Islet precursor cell (in vitro differentiated cells): Measurements from ENCODE around the gene BMPR1B.
"Not testable (repeated sequence)": the region's sequence is repeated elsewhere in the genome, so short reads cannot be mapped to it uniquely, and the experiment has no call there.

Source experiments
- DNase-seq: peaks from one replicate; pipeline ENCODE4 v3.0.0-alpha.2; 2018

The BMPR1B gene

GRCh38 chr4:94763500-94763899 is 5.7 kb downstream of the BMPR1B start:
- no peak for DNase-seq

GRCh38 chr4:94764069-94764468 is 6.3 kb downstream of the BMPR1B start:
- no peak for DNase-seq

- DNase-seq, result no peak
Observed at GRCh38 chr4:94765174-94765573, 7.4 kb downstream of the BMPR1B start.

GRCh38 chr4:94765648-94766047 is 7.9 kb downstream of the BMPR1B start:
- DNase-seq, result no peak

GRCh38 chr4:94766856-94767255 is 9.1 kb downstream of the BMPR1B start:
- no peak for DNase-seq

GRCh38 chr4:94767446-94767845 is 9.7 kb downstream of the BMPR1B start:
- no peak for DNase-seq

- DNase-seq, result no peak
Observed at GRCh38 chr4:94782707-94783106, 25.0 kb downstream of the BMPR1B start.

- no peak for DNase-seq
Observed at GRCh38 chr4:94791701-94792100, 33.9 kb downstream of the BMPR1B start.

GRCh38 chr4:94798808-94799207 is 41.1 kb downstream of the BMPR1B start:
- DNase-seq, result no peak

- DNase-seq, result no peak
Observed at GRCh38 chr4:94801016-94801415, 43.3 kb downstream of the BMPR1B start.

- no peak for DNase-seq
Observed at GRCh38 chr4:94802091-94802490, 44.3 kb downstream of the BMPR1B start.

GRCh38 chr4:94803181-94803580 is 45.4 kb downstream of the BMPR1B start:
- no peak for DNase-seq

- no peak for DNase-seq
Observed at GRCh38 chr4:94804650-94805049, 46.9 kb downstream of the BMPR1B start.

GRCh38 chr4:94806376-94806775 is 48.6 kb downstream of the BMPR1B start:
- DNase-seq, result no peak

- no peak for DNase-seq
Observed at GRCh38 chr4:94811643-94812042, 53.9 kb downstream of the BMPR1B start.

- no peak for DNase-seq
Observed at GRCh38 chr4:94813221-94813620, 55.5 kb downstream of the BMPR1B start.

GRCh38 chr4:94814237-94814636 is 56.5 kb downstream of the BMPR1B start:
- no peak for DNase-seq

GRCh38 chr4:94819371-94820168 is 61.8 kb downstream of the BMPR1B start:
- no peak for DNase-seq

- no peak for DNase-seq
Observed at GRCh38 chr4:94826206-94826605, 68.5 kb downstream of the BMPR1B start.

GRCh38 chr4:94827481-94828110 is 69.8 kb downstream of the BMPR1B start:
- DNase-seq, result no peak

- no peak for DNase-seq
Observed at GRCh38 chr4:94828882-94829281, 71.1 kb downstream of the BMPR1B start.

GRCh38 chr4:94831607-94832006 is 73.9 kb downstream of the BMPR1B start:
- DNase-seq, result no peak

GRCh38 chr4:94832329-94832728 is 74.6 kb downstream of the BMPR1B start:
- DNase-seq, result not testable (repeated sequence)

- DNase-seq, result no peak
Observed at GRCh38 chr4:94833394-94833793, 75.6 kb downstream of the BMPR1B start.

GRCh38 chr4:94834501-94834900 is 76.7 kb downstream of the BMPR1B start:
- no peak for DNase-seq
